PC-9 (cell line): ENCODE results near the gene PECR. TPM values are rescaled to one million over a fixed set of nuclear protein-coding genes. Genes with fewer than 3 reads are reported as not detected.

Experiments used
- BruUV-seq: library from RNA; stranded (reverse); fragments of 400-500 nt; replicated peaks from 2 replicates; lab custom pipeline; 2021; lab: Mats Ljungman, UMichigan
- CTCF ChIA-PET: fragments of 300-600 bp; sonication (Branson Sonifier 250); formaldehyde crosslinking; loops from one replicate; lab custom pipeline; 2022; ENCODE audit warnings: antibody characterized with exemption; lab: Charles Lee
- POLR2A ChIA-PET: fragments of 300-600 bp; sonication (Branson Sonifier 250); formaldehyde crosslinking; loops from one replicate; lab custom pipeline; 2022; ENCODE audit warnings: antibody characterized with exemption; ENCODE audit not compliant: unreplicated experiment; lab: Charles Lee
- DNase-seq, 2 experiments: peaks; one replicate each; pipeline versions ENCODE4 v3.0.0 to v3.0.0-alpha.2; 2015 to 2022; ENCODE audit warnings: mixed read lengths in 1 of 2
- H2AFZ ChIP-seq: fragments of 200-600 bp; sonication (generic); 2 replicates; pipeline ENCODE4 v1.8.1; 2017; ENCODE audit warnings: antibody characterized with exemption
- H3F3A ChIP-seq: fragments of 200-600 bp; sonication (generic); 2 replicates; pipeline ENCODE4 v1.8.1; 2017; ENCODE audit warnings: antibody characterized with exemption, mild to moderate bottlenecking, low read depth; ENCODE audit not compliant: insufficient read depth
- H3K27ac ChIP-seq: fragments of 200-600 bp; sonication (generic); 2 replicates; pipeline ENCODE4 v1.6.1; 2016; ENCODE audit warnings: mixed run types
- H3K27me3 ChIP-seq: fragments of 200-600 bp; sonication (generic); 2 replicates; pipeline ENCODE4 v1.6.1; 2016; ENCODE audit warnings: low read depth, mixed run types; ENCODE audit not compliant: insufficient read depth
- H3K36me3 ChIP-seq: fragments of 200-600 bp; sonication (generic); 2 replicates; pipeline ENCODE4 v1.6.1; 2016; ENCODE audit warnings: low read depth, mixed run types
- H3K4me1 ChIP-seq: fragments of 200-600 bp; sonication (generic); replicated peaks from 2 replicates; pipeline ENCODE4 v1.6.1; 2016; ENCODE audit warnings: mixed run types; ENCODE audit not compliant: insufficient read depth
- H3K4me2 ChIP-seq: fragments of 200-600 bp; sonication (generic); 2 replicates; pipeline ENCODE4 v1.6.1; 2017; ENCODE audit warnings: mixed run types
- H3K4me3 ChIP-seq: fragments of 200-600 bp; sonication (generic); 2 replicates; pipeline ENCODE4 v1.6.1; 2016; ENCODE audit warnings: mixed run types
- H3K79me2 ChIP-seq: fragments of 200-600 bp; sonication (generic); 2 replicates; pipeline ENCODE4 v1.6.1; 2017; ENCODE audit warnings: low read depth, mixed run types
- H3K9me2 ChIP-seq: fragments of 200-600 bp; sonication (generic); 2 replicates; pipeline ENCODE4 v1.8.1; 2017; ENCODE audit warnings: mild to moderate bottlenecking; ENCODE audit not compliant: insufficient read depth
- H3K9me3 ChIP-seq: fragments of 200-600 bp; sonication (generic); 2 replicates; pipeline ENCODE4 v1.8.1; 2016; ENCODE audit warnings: low read depth; ENCODE audit not compliant: insufficient read depth
- H4K20me1 ChIP-seq: fragments of 200-600 bp; sonication (generic); 2 replicates; pipeline ENCODE4 v1.8.1; 2017; ENCODE audit not compliant: insufficient read depth
- CTCF ChIP-seq: fragments of 200-600 bp; sonication (generic); conservative IDR thresholded peaks from 2 replicates; pipeline ENCODE4 v1.6.1; 2017; ENCODE audit warnings: mixed run types, antibody characterized with exemption, mild to moderate bottlenecking, moderate library complexity
- EZH2 ChIP-seq: fragments of 200-600 bp; sonication (generic); IDR thresholded peaks from 2 replicates; pipeline ENCODE4 v1.8.0; 2017; ENCODE audit warnings: antibody characterized with exemption, low read depth
- intact Hi-C: fragments of 100-400 bp; cut with micrococcal nuclease; formaldehyde crosslinking; loops from one replicate; pipeline ENCODE4 v1.10.0; 2022; ENCODE audit not compliant: unreplicated experiment
- total RNA-seq: library from RNA; stranded (reverse); gene quantifications from 2 replicates; pipeline ENCODE4 v1.2.3, GENCODE V29; 2021

Gene PECR
- total RNA-seq, 1 experiment from 2014 or later, result 10.8 TPM

GRCh38 chr2:216109962-216110614 lies 28.5 kb upstream of the PECR start:
- POLR2A ChIA-PET, result interaction anchor here (0.6 to 0.7 kb wide), 2 partner anchors 10 to 1399 kb away, joined by 3 to 4 read pairs; no protein-coding TSS in a partner anchor
- H3K36me3 ChIP-seq, result peaks cover 35% of the 10 kb centered on the region
- H3K27me3 ChIP-seq, result no peaks in the 10 kb centered on the region
- BruUV-seq, result TSS peak; percentile 51
- CTCF ChIA-PET, result interaction anchor here (0.6 to 0.7 kb wide), 3 partner anchors 229 to 532 kb away, joined by 3 read pairs; no protein-coding TSS in a partner anchor
- H3K4me3 ChIP-seq, result peak overlapping the region; percentile 71
- H2AFZ ChIP-seq, result peak overlapping the region; percentile 88
- H3K4me1 ChIP-seq, result peaks cover 18% of the 10 kb centered on the region
- TF ChIP-seq EZH2 (no peak), CTCF (peak; percentile 81)
- peak overlapping the region; percentile 54 for H3K27ac ChIP-seq
- H3K9me3 ChIP-seq, result no peaks in the 10 kb centered on the region
- peak overlapping the region; percentile 87 for H3K4me2 ChIP-seq
- H3F3A ChIP-seq, result peaks cover 43% of the 10 kb centered on the region
- peaks cover 42% of the 10 kb centered on the region for H3K79me2 ChIP-seq
- peak in 1 of 2 experiments; percentile 48 for DNase-seq
- intact Hi-C loops, result loop anchor here (1.0 to 5.0 kb wide), 3 partner anchors 78 to 556 kb away; partner anchors contain the start of gene RPL37A
- peaks cover 17% of the 10 kb centered on the region for H4K20me1 ChIP-seq
- H3K9me2 ChIP-seq, result no peaks in the 10 kb centered on the region

- H3K27me3 ChIP-seq, result no peaks in the 10 kb centered on the region
- BruUV-seq, result no TSS peak
- peak; percentile 92 to 97 for DNase-seq
- H3K9me2 ChIP-seq, result no peaks in the 10 kb centered on the region
- peak within 1 kb of the TSS; percentile 71 for H3K4me3 ChIP-seq
- H2AFZ ChIP-seq, result peak within 1 kb of the TSS; percentile 88
- peaks cover 35% of the 10 kb centered on the region for H3K36me3 ChIP-seq
- intact Hi-C loops, result no loop called here
- peak within 1 kb of the TSS; percentile 87 for H3K4me2 ChIP-seq
- ChIA-PET CTCF (interaction anchor here (0.7 to 1.0 kb wide), 4 partner anchors 10 to 586 kb away, joined by 3 to 11 read pairs (median 3); partner anchors contain the start of gene IGFBP5), POLR2A (interaction anchor here (0.6 to 0.7 kb wide), 2 partner anchors 27 to 301 kb away, joined by 3 to 5 read pairs; no protein-coding TSS in a partner anchor)
- peaks cover 18% of the 10 kb centered on the region for H3K4me1 ChIP-seq
- peak within 1 kb of the TSS; percentile 54 for H3K27ac ChIP-seq
- H4K20me1 ChIP-seq, result peaks cover 17% of the 10 kb centered on the region
- TF ChIP-seq CTCF, result no peak
- TF ChIP-seq EZH2, result no peak
- H3K9me3 ChIP-seq, result no peaks in the 10 kb centered on the region
- peaks cover 40% of the 10 kb centered on the region for H3K79me2 ChIP-seq
- H3F3A ChIP-seq, result peaks cover 41% of the 10 kb centered on the region
These were observed 27.6 kb upstream of the PECR start, which contains the start of gene XRCC5 for GRCh38 chr2:216108967-216109921. Gene XRCC5, plus strand, starts transcription at chr2:216109348. Its CDS starts 89 bp downstream, at chr2:216109437.
